IMR-90 (cell line): Measurements from ENCODE around the gene PKNOX1. TPM values are rescaled to one million over a fixed set of nuclear protein-coding genes. Genes with fewer than 3 reads are reported as not detected.
"Not testable (repeated sequence)": the region's sequence is repeated elsewhere in the genome, so short reads cannot be mapped to it uniquely, and the experiment has no call there.

Experiments used
- ATAC-seq: fragments of 200-7000 bp; cut with Tn5 transposase; 2 replicates; pipeline ENCODE4 v1.9.1; 2020; ENCODE audit warnings: low read depth, mild to moderate bottlenecking, moderate library complexity
- BruUV-seq: library from RNA; stranded (reverse); fragments of 400-500 nt; replicated peaks from 2 replicates; lab custom pipeline; 2021; lab: Mats Ljungman, UMichigan
- CTCF ChIA-PET: fragments of 300-600 bp; formaldehyde crosslinking; extraction: SDS; loops from one replicate; lab custom pipeline; 2021; ENCODE audit warnings: antibody characterized with exemption; lab: Yijun Ruan, JAX
- POLR2A ChIA-PET: fragments of 300-600 bp; sonication (Branson Sonifier 250); formaldehyde crosslinking; loops from one replicate; lab custom pipeline; 2022; ENCODE audit warnings: antibody characterized with exemption; ENCODE audit not compliant: unreplicated experiment; lab: Charles Lee
- DNase-seq: peaks from one replicate; pipeline ENCODE4 v3.0.0; 2013
- H2AFZ ChIP-seq: replicated peaks from 2 replicates; pipeline ENCODE3; 2013; ENCODE audit warnings: low read length, mild to moderate bottlenecking; ENCODE audit not compliant: poor library complexity
- H2AK5ac ChIP-seq: 2 replicates; pipeline ENCODE4 v1.6.1; 2013; ENCODE audit warnings: low read depth, low read length, inconsistent platforms
- H2AK9ac ChIP-seq: replicated peaks from 2 replicates; pipeline ENCODE3; 2013; ENCODE audit warnings: mild to moderate bottlenecking, low read depth, low read length, moderate library complexity; ENCODE audit not compliant: poor library complexity
- H2BK120ac ChIP-seq: 2 replicates; pipeline ENCODE4 v1.6.1; 2013; ENCODE audit warnings: low read depth, low read length, inconsistent platforms
- H2BK15ac ChIP-seq: 3 replicates; pipeline ENCODE4 v1.6.1; 2013; ENCODE audit warnings: low read depth, low read length, inconsistent platforms
- H2BK20ac ChIP-seq: 2 replicates; pipeline ENCODE4 v1.6.1; 2013; ENCODE audit warnings: low read depth, mild to moderate bottlenecking, inconsistent platforms, low read length, moderate library complexity
- H2BK5ac ChIP-seq: 2 replicates; pipeline ENCODE4 v1.6.1; 2013; ENCODE audit warnings: mild to moderate bottlenecking, low read depth, low read length, inconsistent platforms; ENCODE audit not compliant: poor library complexity, severe bottlenecking
- H3K14ac ChIP-seq: replicated peaks from 2 replicates; pipeline ENCODE4 v1.6.1; 2013; ENCODE audit warnings: low read depth, low read length, inconsistent platforms
- H3K18ac ChIP-seq: 2 replicates; pipeline ENCODE4 v1.6.1; 2013; ENCODE audit warnings: low read depth, low read length, control low read depth
- H3K23ac ChIP-seq: 2 replicates; pipeline ENCODE4 v1.6.1; 2013; ENCODE audit warnings: low read depth, low read length, inconsistent platforms
- H3K27ac ChIP-seq: 2 replicates; pipeline ENCODE4 v1.5.1; 2013; ENCODE audit warnings: mild to moderate bottlenecking, control low read depth, low read length; ENCODE audit not compliant: insufficient read depth
- H3K27me3 ChIP-seq: 2 replicates; pipeline ENCODE4 v1.6.1; 2013; ENCODE audit warnings: low read length; ENCODE audit not compliant: control insufficient read depth, insufficient read depth
- H3K36me3 ChIP-seq: 2 replicates; pipeline ENCODE4 v1.6.1; 2013; ENCODE audit warnings: low read length, mixed read lengths; ENCODE audit not compliant: control insufficient read depth, insufficient read depth
- H3K4ac ChIP-seq: 2 replicates; pipeline ENCODE4 v1.6.1; 2013; ENCODE audit warnings: low read depth, low read length, inconsistent platforms
- H3K4me1 ChIP-seq: 2 replicates; pipeline ENCODE4 v1.6.1; 2013; ENCODE audit warnings: low read length, mixed read lengths; ENCODE audit not compliant: control insufficient read depth, insufficient read depth
- H3K4me2 ChIP-seq: 2 replicates; pipeline ENCODE4 v1.6.1; 2013; ENCODE audit warnings: low read depth, mild to moderate bottlenecking, control low read depth, low read length, moderate library complexity
- H3K4me3 ChIP-seq: 2 replicates; pipeline ENCODE4 v1.5.1; 2013; ENCODE audit warnings: low read depth, mild to moderate bottlenecking, control low read depth, low read length, moderate library complexity; ENCODE audit not compliant: insufficient read depth
- H3K56ac ChIP-seq: 2 replicates; pipeline ENCODE4 v1.6.1; 2013; ENCODE audit warnings: low read length, inconsistent platforms; ENCODE audit not compliant: insufficient read depth; ENCODE audit errors: extremely low read depth
- H3K79me1 ChIP-seq, 2 experiments: 2 replicates each; pipeline ENCODE4 v1.6.1; 2013; ENCODE audit warnings: low read length in 2 of 2, inconsistent platforms in 1 of 2, low read depth in 1 of 2
- H3K9ac ChIP-seq: 2 replicates; pipeline ENCODE4 v1.6.1; 2013; ENCODE audit warnings: low read depth, low read length, control low read depth
- H3K9me1 ChIP-seq: 2 replicates; pipeline ENCODE4 v1.6.1; 2013; ENCODE audit warnings: low read length, inconsistent platforms; ENCODE audit not compliant: insufficient read depth
- H3K9me3 ChIP-seq: 2 replicates; pipeline ENCODE4 v1.6.1; 2013; ENCODE audit warnings: low read length; ENCODE audit not compliant: control insufficient read depth, insufficient read depth
- H4K20me1 ChIP-seq: 2 replicates; pipeline ENCODE4 v1.6.1; 2013; ENCODE audit warnings: low read length, inconsistent platforms; ENCODE audit not compliant: insufficient read depth
- H4K5ac ChIP-seq: 2 replicates; pipeline ENCODE4 v1.6.1; 2013; ENCODE audit warnings: mild to moderate bottlenecking, low read depth, low read length, control low read depth
- H4K8ac ChIP-seq, 2 experiments: 2 replicates each; pipeline ENCODE4 v1.6.1; 2013; ENCODE audit warnings: low read depth in 2 of 2, low read length in 2 of 2, control low read depth in 1 of 2, inconsistent platforms in 1 of 2
- H4K91ac ChIP-seq: 2 replicates; pipeline ENCODE4 v1.6.1; 2013; ENCODE audit warnings: low read depth, low read length, inconsistent platforms; ENCODE audit not compliant: insufficient read depth
- WGBS, 2 experiments: methylation state at CpG; one replicate each; pipeline versions ENCODE4 v1.1.5 to v1.1.7; 2013; ENCODE audit warnings: missing lambda C conversion rate in 2 of 2; ENCODE audit not compliant: insufficient read length in 1 of 2; ENCODE audit errors: extremely low coverage in 2 of 2; 5-methylcytosine and 5-hydroxymethylcytosine counted together
- dilution Hi-C: fragments of 300-500 bp; cut with HindIII; formaldehyde crosslinking; loops from one replicate; pipeline ENCODE4 v1.14.3; 2018; ENCODE audit warnings: low sequenced_read_pairs; ENCODE audit not compliant: unreplicated experiment
- in situ Hi-C: fragments of 300-500 bp; cut with MboI; formaldehyde crosslinking; loops from 3 replicates; pipeline ENCODE4 v1.14.3; 2019; ENCODE audit warnings: low sequenced_read_pairs, inconsistent platforms, mixed read lengths
- intact Hi-C: fragments of 100-400 bp; cut with micrococcal nuclease; formaldehyde crosslinking; loops from 2 replicates; pipeline ENCODE4 v1.10.0; 2022
- polyA plus RNA-seq, 3 experiments: library from polyadenylated mRNA; depleted of rRNA; stranded (reverse); fragments of >200 nt; gene quantifications; 2 replicates each; pipeline ENCODE4 v1.2.3, GENCODE V29; 2012; ENCODE audit warnings: low replicate concordance in 1 of 3
- total RNA-seq: library from RNA; depleted of rRNA; stranded (reverse); fragments of >200 nt; gene quantifications from 2 replicates; pipeline ENCODE4 v1.2.3, GENCODE V29; 2012

The PKNOX1 gene
- total and polyA plus RNA-seq, 2 of the 4 experiments (the other 2 are of a cell fraction): 35.0 to 61.0 TPM

DNA sequence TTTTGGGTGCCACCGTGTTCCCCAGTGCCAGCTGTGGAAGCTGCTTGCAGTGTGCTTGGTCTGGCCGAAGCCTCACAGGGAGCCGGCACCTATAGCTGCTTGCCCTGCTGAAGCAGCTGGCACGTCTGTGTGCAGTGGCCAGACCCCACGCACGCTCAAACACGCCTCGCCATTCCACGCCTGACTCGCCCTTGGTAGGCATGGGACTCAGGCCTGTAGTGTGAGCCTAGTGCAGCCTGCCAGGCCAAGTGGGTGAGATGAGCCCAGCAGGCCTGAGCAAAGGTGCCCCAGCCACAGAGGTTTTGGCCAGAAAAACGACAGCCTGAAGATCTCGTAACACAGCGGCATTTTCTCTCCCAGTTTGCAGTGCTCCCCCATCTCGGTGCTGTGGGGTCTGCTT lies 68.9 kb downstream of the PKNOX1 start:
- CTCF ChIA-PET, POLR2A ChIA-PET, H3K9ac ChIP-seq: not testable (repeated sequence)

DNA sequence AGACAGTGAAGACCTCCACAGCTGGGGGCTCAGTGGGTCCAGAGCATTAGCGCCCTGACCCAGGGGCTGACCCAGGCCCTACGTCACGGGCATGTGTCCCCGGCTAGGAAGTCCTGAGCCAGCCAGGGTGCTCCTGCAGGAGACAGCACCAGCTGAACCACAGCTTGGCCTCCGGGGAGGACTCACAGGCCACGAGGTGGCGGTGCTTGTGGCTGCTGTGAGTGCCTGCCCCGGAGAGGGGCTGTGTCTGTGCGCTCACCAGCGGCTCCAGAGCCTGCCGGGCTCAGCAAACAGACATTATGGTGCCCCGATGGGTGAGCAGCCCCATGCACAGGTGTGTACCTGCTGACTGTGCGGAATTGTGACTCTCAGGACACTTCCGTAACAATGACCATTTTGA lies 70.2 kb downstream of the PKNOX1 start:
- H4K5ac ChIP-seq, H3K27ac ChIP-seq, H3K9me3 ChIP-seq, H2BK20ac ChIP-seq, H3K56ac ChIP-seq, H3K9ac ChIP-seq, H2AK9ac ChIP-seq, DNase-seq, H2AK5ac ChIP-seq, H3K9me1 ChIP-seq, H3K4me1 ChIP-seq, H3K4me2 ChIP-seq, dilution Hi-C loops, BruUV-seq, H2BK120ac ChIP-seq, H3K14ac ChIP-seq, POLR2A ChIA-PET, ATAC-seq, intact Hi-C loops, H4K8ac ChIP-seq, H2BK15ac ChIP-seq, H4K20me1 ChIP-seq, H3K79me1 ChIP-seq, H3K4me3 ChIP-seq, H3K36me3 ChIP-seq, H3K4ac ChIP-seq, H2AFZ ChIP-seq, H3K18ac ChIP-seq, in situ Hi-C loops, H2BK5ac ChIP-seq, CTCF ChIA-PET, H3K27me3 ChIP-seq, H4K91ac ChIP-seq, H3K23ac ChIP-seq: not testable (repeated sequence)
- WGBS, 2 experiments: no CpG with 5 or more reads among the region's 14 CpGs

More for the DNA sequence above, 68.9 kb downstream of the PKNOX1 start:
- H3K36me3 ChIP-seq, dilution Hi-C loops, H3K4me2 ChIP-seq, H3K23ac ChIP-seq, H2BK15ac ChIP-seq, DNase-seq, H3K27ac ChIP-seq, H3K4me3 ChIP-seq, H4K91ac ChIP-seq, H2BK20ac ChIP-seq, H3K9me1 ChIP-seq, H4K5ac ChIP-seq, H2BK5ac ChIP-seq, in situ Hi-C loops, H2AK9ac ChIP-seq, intact Hi-C loops, H3K4me1 ChIP-seq, H3K14ac ChIP-seq, H2AFZ ChIP-seq, H3K56ac ChIP-seq, H4K8ac ChIP-seq, ATAC-seq, H3K27me3 ChIP-seq, H4K20me1 ChIP-seq, H2BK120ac ChIP-seq, BruUV-seq, H3K4ac ChIP-seq, H2AK5ac ChIP-seq, H3K9me3 ChIP-seq, H3K18ac ChIP-seq, H3K79me1 ChIP-seq: not testable (repeated sequence)
- 80% methylated on average over 1 of the region's 14 CpGs; no CpG with 5 or more reads in 1 of the 2 experiments for whole genome bisulfite sequencing, 2 experiments
